ENCODE data around the gene PACSIN2. TPM values are rescaled to one million over a fixed set of nuclear protein-coding genes. Genes with fewer than 3 reads are reported as not detected.

The PACSIN2 gene
- total RNA-seq, 2 donors from 2014 or later, result 78.0 to 87.1 TPM

DNA sequence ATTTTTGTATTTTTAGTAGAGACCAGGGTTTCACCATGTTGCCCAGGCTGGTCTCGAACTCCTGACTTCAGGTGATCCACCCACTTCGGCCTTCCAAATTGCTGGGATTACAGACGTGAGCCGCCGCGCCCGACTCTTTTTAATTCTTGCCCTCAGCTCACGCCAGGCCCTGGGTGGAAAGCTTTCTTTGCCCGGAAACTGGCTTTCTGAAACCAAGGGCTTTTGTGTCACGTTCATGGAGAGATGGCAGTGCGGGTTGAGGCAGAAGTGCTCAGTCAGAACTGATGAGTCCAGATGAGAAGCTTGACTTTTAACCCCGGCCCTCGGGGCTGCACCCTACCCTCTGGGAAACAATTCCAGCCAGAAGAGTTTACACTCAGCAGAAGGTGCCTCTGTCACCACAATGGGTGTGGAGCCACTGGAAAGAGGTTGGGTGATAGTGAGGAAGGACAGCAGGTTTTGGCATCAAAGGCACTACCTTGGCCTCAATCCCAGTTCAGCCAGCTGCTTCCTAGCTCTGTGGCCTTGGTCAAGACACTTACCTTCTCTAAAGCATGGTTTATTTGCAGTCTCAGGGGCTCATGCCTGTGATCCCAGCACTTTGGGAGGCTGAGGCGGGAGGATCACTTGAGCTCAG is 157.0 kb downstream of the PACSIN2 start:
- no peak for DNase-seq (ENCODE audit: low spot score)
- H3K4me1 ChIP-seq (replicated peaks), result no peaks in the 10 kb centered on the region
- H3K4me3 ChIP-seq, result no peak overlapping the region
- 95% methylated on average over 14 of the region's 14 CpGs for WGBS
- no peaks in the 10 kb centered on the region for H3K27me3 ChIP-seq (replicated peaks; ENCODE audit: insufficient read depth)
- peak overlapping the region; percentile 97 to 99 for H3K27ac ChIP-seq
- intact Hi-C loops (cut with DNase I), result no loop called here
- no peaks in the 10 kb centered on the region for H3K36me3 ChIP-seq
- no peak for TF ChIP-seq POLR2A (IDR thresholded peaks at IDR 0.05)
- peak; percentile 14 for TF ChIP-seq POLR2AphosphoS5 (IDR thresholded peaks at IDR 0.05)
- TF ChIP-seq, protein P1, sequence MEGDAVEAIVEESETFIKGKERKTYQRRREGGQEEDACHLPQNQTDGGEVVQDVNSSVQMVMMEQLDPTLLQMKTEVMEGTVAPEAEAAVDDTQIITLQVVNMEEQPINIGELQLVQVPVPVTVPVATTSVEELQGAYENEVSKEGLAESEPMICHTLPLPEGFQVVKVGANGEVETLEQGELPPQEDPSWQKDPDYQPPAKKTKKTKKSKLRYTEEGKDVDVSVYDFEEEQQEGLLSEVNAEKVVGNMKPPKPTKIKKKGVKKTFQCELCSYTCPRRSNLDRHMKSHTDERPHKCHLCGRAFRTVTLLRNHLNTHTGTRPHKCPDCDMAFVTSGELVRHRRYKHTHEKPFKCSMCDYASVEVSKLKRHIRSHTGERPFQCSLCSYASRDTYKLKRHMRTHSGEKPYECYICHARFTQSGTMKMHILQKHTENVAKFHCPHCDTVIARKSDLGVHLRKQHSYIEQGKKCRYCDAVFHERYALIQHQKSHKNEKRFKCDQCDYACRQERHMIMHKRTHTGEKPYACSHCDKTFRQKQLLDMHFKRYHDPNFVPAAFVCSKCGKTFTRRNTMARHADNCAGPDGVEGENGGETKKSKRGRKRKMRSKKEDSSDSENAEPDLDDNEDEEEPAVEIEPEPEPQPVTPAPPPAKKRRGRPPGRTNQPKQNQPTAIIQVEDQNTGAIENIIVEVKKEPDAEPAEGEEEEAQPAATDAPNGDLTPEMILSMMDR (IDR thresholded peaks at IDR 0.05), result no peak
- H3K9me3 ChIP-seq, result no peaks in the 10 kb centered on the region

DNA sequence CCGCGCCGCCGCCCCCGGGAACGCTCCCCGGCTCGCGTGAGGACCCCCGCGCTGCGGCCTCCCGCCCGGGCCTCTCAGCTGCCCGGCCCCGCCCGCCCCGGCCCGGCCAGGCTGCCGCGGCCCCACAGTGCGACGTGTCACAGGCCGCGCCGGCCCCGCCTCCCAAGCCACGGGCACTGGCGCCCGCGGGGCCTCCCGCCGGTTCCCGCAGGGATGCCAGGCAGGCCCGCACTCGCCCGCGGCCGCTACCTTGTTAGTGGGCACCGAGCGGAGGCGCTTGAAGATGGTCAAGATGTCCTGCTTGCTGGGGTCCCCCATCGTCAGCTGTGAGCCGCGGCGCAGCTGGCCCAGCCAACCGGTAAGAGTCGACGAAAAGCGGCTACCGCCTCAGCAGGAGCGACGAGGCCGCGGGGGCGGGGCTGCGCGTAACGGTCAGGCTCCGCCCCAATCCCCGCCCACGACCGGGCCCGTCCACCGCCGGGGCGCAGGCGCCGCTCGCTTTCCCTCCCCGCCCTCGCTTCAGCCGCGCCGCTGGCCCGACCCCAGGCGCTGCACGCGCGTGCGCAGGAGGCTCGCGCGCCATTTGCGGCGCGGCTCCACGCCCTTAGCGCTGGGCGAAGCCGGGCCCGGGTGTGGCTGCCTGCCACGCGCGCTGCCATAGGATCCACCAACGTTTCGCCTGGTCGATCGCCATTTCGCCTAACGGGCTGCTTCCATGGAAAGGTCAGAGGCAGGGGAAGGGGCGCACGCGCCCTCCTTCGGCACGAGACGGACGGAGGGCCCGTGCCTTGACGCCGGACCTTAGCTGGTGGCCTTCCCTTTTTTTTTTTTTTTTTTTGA is 157.9 kb downstream of the PACSIN2 start, which contains the start of gene ARFGAP3:
TSS of gene ARFGAP3 (minus strand) at position 409 of the 840 bp plus-strand sequence. CDS start at position 318, 91 bp downstream.
- H3K9me3 ChIP-seq, result no peaks in the 10 kb centered on the region
- intact Hi-C loops (cut with DNase I), result no loop called here
- peak within 1 kb of the TSS; percentile 97 to 99 for H3K27ac ChIP-seq
- no peaks in the 10 kb centered on the region for H3K36me3 ChIP-seq
- TF ChIP-seq, protein P1 (IDR thresholded peaks at IDR 0.05), result peak in 1 of 4 experiments; percentile 24
- TF ChIP-seq POLR2A (IDR thresholded peaks at IDR 0.05) (peak; percentile 98), POLR2AphosphoS5 (IDR thresholded peaks at IDR 0.05) (peak; percentile 91)
- no peaks in the 10 kb centered on the region for H3K27me3 ChIP-seq (replicated peaks; ENCODE audit: insufficient read depth)
- peak; percentile 94 for DNase-seq (ENCODE audit: low spot score)
- peak within 1 kb of the TSS; percentile 79 to 92 for H3K4me3 ChIP-seq
- H3K4me1 ChIP-seq (replicated peaks), result no peaks in the 10 kb centered on the region
- WGBS, result 9% methylated on average over 77 of the region's 111 CpGs

DNA sequence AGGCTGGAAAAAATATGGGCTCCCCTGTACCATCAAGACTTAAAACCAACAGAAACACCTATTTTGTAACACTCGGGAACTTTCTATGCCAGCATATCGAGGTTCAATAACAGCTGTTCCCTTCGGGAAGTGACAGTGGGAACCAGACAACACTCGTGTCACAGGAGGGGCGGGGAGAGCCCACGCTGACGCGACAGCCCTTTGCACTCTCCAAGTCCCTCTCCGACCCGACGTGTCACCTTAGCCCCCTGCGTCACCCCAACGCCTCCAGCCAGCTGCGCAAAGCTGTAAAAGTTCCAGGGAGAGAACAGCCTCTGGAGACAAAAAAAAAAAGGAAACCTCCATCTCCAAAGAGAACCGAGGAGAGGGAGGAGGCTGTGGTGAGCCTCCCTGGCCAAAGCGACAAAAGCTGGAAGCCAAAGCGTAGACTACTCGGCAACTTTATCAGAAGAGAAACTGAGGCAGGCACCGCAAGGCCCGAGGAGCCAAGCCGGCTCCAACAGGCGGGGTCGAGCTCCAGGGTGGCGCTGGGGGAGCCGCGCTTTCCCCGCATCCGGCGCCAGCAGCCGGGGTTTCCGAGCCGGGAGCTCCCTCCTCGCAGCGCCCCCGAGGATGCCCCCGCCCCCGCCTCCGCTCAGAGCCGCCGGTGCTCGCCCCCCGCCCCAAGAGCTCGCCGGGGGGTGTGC is 158.6 kb downstream of the PACSIN2 start:
- H3K36me3 ChIP-seq, result no peaks in the 10 kb centered on the region
- H3K4me3 ChIP-seq, result peak overlapping the region; percentile 79 to 92
- TF ChIP-seq, protein P1 (IDR thresholded peaks at IDR 0.05), result no peak
- TF ChIP-seq POLR2A (IDR thresholded peaks at IDR 0.05) (peak; percentile 41), POLR2AphosphoS5 (IDR thresholded peaks at IDR 0.05) (peak; percentile 57)
- H3K4me1 ChIP-seq (replicated peaks), result no peaks in the 10 kb centered on the region
- H3K27me3 ChIP-seq (replicated peaks; ENCODE audit: insufficient read depth), result no peaks in the 10 kb centered on the region
- WGBS, result under 1% methylated on average over 27 of the region's 44 CpGs
- intact Hi-C loops (cut with DNase I), result no loop called here
- no peaks in the 10 kb centered on the region for H3K9me3 ChIP-seq
- peak overlapping the region; percentile 97 to 99 for H3K27ac ChIP-seq
- DNase-seq (ENCODE audit: low spot score), result peak; percentile 40

DNA sequence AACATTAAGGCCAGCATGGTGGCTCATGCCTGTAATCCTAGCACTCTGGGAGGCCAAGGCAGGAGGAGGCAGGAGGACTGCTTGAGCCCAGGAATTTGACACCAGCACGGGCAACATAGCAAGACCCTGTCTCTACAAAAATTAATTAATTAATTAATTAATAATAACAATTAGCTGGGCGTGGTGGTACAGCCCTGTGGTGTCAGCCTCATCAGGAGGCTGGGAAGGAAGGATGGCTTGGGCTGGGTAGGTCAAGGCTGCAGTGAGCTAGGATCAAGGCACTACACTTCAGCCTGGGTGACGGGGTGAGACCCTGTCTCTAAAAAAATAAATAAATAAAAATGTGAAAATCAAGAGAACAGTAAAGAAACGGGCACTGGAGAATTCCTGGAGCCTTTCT is 159.2 kb downstream of the PACSIN2 start:
- Histone ChIP-seq H3K36me3 (no peaks in the 10 kb centered on the region), H3K4me3 (peak overlapping the region; percentile 79 to 92), H3K27me3 (replicated peaks; ENCODE audit: insufficient read depth) (no peaks in the 10 kb centered on the region), H3K4me1 (replicated peaks) (no peaks in the 10 kb centered on the region), H3K9me3 (no peaks in the 10 kb centered on the region), H3K27ac (peak overlapping the region; percentile 97 to 99)
- TF ChIP-seq POLR2AphosphoS5 (IDR thresholded peaks at IDR 0.05), result no peak
- TF ChIP-seq POLR2A (IDR thresholded peaks at IDR 0.05), result no peak
- TF ChIP-seq, protein P1 (IDR thresholded peaks at IDR 0.05), result no peak
- intact Hi-C loops (cut with DNase I), result no loop called here
- no peak for DNase-seq (ENCODE audit: low spot score)
- 27% methylated on average over 4 of the region's 4 CpGs for WGBS
